GM19328 (cell line): ENCODE measurements around the gene CTXN1.
"Not testable (repeated sequence)": the region's sequence is repeated elsewhere in the genome, so short reads cannot be mapped to it uniquely, and the experiment has no call there.

ENCODE experiments used
- ATAC-seq: cut with Tn5 transposase; IDR thresholded peaks from one replicate; pipeline ENCODE4 v1.9.1; 2021; ENCODE audit warnings: mild to moderate bottlenecking, moderate library complexity; ENCODE audit not compliant: unreplicated experiment

Gene CTXN1

GRCh38 chr19:7902796-7903243 is 23.1 kb downstream of the CTXN1 start:
- ATAC-seq: no peak

GRCh38 chr19:7901337-7901736 is 24.6 kb downstream of the CTXN1 start:
- ATAC-seq: no peak

GRCh38 chr19:7900931-7901330 is 25.0 kb downstream of the CTXN1 start:
- ATAC-seq: no peak

- no peak for ATAC-seq
These were observed 25.5 kb downstream of the CTXN1 start for GRCh38 chr19:7900401-7900870.

- no peak for ATAC-seq
These were observed 26.1 kb downstream of the CTXN1 start for GRCh38 chr19:7899751-7900378.

- ATAC-seq: no peak
These were observed 27.0 kb downstream of the CTXN1 start for GRCh38 chr19:7898967-7899366.

GRCh38 chr19:7897292-7897691 is 28.6 kb downstream of the CTXN1 start:
- ATAC-seq: no peak

- no peak for ATAC-seq
These were observed 30.4 kb downstream of the CTXN1 start for GRCh38 chr19:7895565-7895964.

- ATAC-seq: no peak
These were observed 31.2 kb downstream of the CTXN1 start for GRCh38 chr19:7894612-7895309.

GRCh38 chr19:7893362-7894101 is 32.4 kb downstream of the CTXN1 start:
- not testable (repeated sequence) for ATAC-seq

GRCh38 chr19:7888826-7889217 is 37.1 kb downstream of the CTXN1 start:
- no peak for ATAC-seq

GRCh38 chr19:7888145-7888825 is 37.6 kb downstream of the CTXN1 start, which contains the start of gene LRRC8E:
Gene LRRC8E, plus strand, starts transcription at chr19:7888510. Its CDS starts 7,094 bp downstream, at chr19:7895604.
- ATAC-seq: no peak

- no peak for ATAC-seq
These were observed 38.4 kb downstream of the CTXN1 start for GRCh38 chr19:7887408-7888144.

- no peak for ATAC-seq
These were observed 40.1 kb downstream of the CTXN1 start for GRCh38 chr19:7885818-7886217.

GRCh38 chr19:7883796-7884570 is 42.0 kb downstream of the CTXN1 start:
- no peak for ATAC-seq

- ATAC-seq: no peak
These were observed 42.8 kb downstream of the CTXN1 start for GRCh38 chr19:7883105-7883504.

- ATAC-seq: no peak
These were observed 44.0 kb downstream of the CTXN1 start for GRCh38 chr19:7881910-7882309.

GRCh38 chr19:7879836-7880235 is 46.1 kb downstream of the CTXN1 start:
- no peak for ATAC-seq

- no peak for ATAC-seq
These were observed 46.7 kb downstream of the CTXN1 start for GRCh38 chr19:7879111-7879807.
